ENCODE data around the gene PARK7.
A peak's percentile ranks its signal among the peaks of the same experiment; 100 is the strongest.
"Not testable (repeated sequence)": the region's sequence is repeated elsewhere in the genome, so short reads cannot be mapped to it uniquely, and the experiment has no call there.

PARK7 gene

GRCh38 chr1:7961216-7962013 lies at the start of gene PARK7:
PARK7 (plus strand) TSS chr1:7961711; CDS start chr1:7962786, 1,075 bp downstream.
- peak; percentile 100 for DNase-seq (ENCODE audit: low spot score)

GRCh38 chr1:7912145-7912544 lies 49.4 kb upstream of the PARK7 start:
- no peak for DNase-seq (ENCODE audit: low spot score)

- DNase-seq (ENCODE audit: low spot score), result no peak
Measured at GRCh38 chr1:7912743-7913557, 48.6 kb upstream of the PARK7 start.

- peak; percentile 28 for DNase-seq (ENCODE audit: low spot score)
Measured at GRCh38 chr1:7915826-7916500, 45.5 kb upstream of the PARK7 start.

GRCh38 chr1:7916501-7916830 lies 45.0 kb upstream of the PARK7 start:
- DNase-seq (ENCODE audit: low spot score), result no peak

GRCh38 chr1:7917971-7918370 lies 43.5 kb upstream of the PARK7 start:
- not testable (repeated sequence) for DNase-seq (ENCODE audit: low spot score)

GRCh38 chr1:7919880-7920279 lies 41.6 kb upstream of the PARK7 start:
- DNase-seq (ENCODE audit: low spot score), result no peak

GRCh38 chr1:7921796-7922195 lies 39.7 kb upstream of the PARK7 start:
- DNase-seq (ENCODE audit: low spot score), result no peak

GRCh38 chr1:7922301-7922700 lies 39.2 kb upstream of the PARK7 start:
- no peak for DNase-seq (ENCODE audit: low spot score)

GRCh38 chr1:7927061-7927460 lies 34.5 kb upstream of the PARK7 start:
- not testable (repeated sequence) for DNase-seq (ENCODE audit: low spot score)

GRCh38 chr1:7928247-7928646 lies 33.3 kb upstream of the PARK7 start:
- DNase-seq (ENCODE audit: low spot score), result no peak

- no peak for DNase-seq (ENCODE audit: low spot score)
Measured at GRCh38 chr1:7929637-7930036, 31.9 kb upstream of the PARK7 start.

- peak; percentile 37 for DNase-seq (ENCODE audit: low spot score)
Measured at GRCh38 chr1:7930645-7931445, 30.7 kb upstream of the PARK7 start.

- DNase-seq (ENCODE audit: low spot score), result no peak
Measured at GRCh38 chr1:7931446-7931812, 30.1 kb upstream of the PARK7 start.

GRCh38 chr1:7932524-7933138 lies 28.9 kb upstream of the PARK7 start:
- no peak for DNase-seq (ENCODE audit: low spot score)

GRCh38 chr1:7938070-7938469 lies 23.4 kb upstream of the PARK7 start:
- no peak for DNase-seq (ENCODE audit: low spot score)

- DNase-seq (ENCODE audit: low spot score), result no peak
Measured at GRCh38 chr1:7940034-7940433, 21.5 kb upstream of the PARK7 start.

- peak; percentile 75 for DNase-seq (ENCODE audit: low spot score)
Measured at GRCh38 chr1:7940745-7941436, 20.6 kb upstream of the PARK7 start, which contains the start of gene TNFRSF9. TNFRSF9 (minus strand) TSS chr1:7940839; CDS start chr1:7939994, 845 bp downstream.

GRCh38 chr1:7941437-7941793 lies 20.1 kb upstream of the PARK7 start:
- no peak for DNase-seq (ENCODE audit: low spot score)

- DNase-seq (ENCODE audit: low spot score), result peak; percentile 36
Measured at GRCh38 chr1:7942214-7942921, 19.1 kb upstream of the PARK7 start.

Measured in CD4-positive, alpha-beta T cell treated with Interleukin-15 for 4 hours (primary cell).